GM23338 (cell line): ENCODE measurements around the gene PAX3.

Experiments used
- CREB1 ChIP-seq: fragments of 250-450 bp; sonication (Bioruptor Pico); IDR thresholded peaks from 2 replicates; pipeline ENCODE4 v1.5.0; 2020; ENCODE audit warnings: low read depth, mild to moderate bottlenecking, moderate library complexity
- CTCF ChIP-seq, 2 experiments: fragments of 200-600 bp in 1 of 2; sonication (generic) in 1 of 2; conservative IDR thresholded peaks; 2 replicates each; pipeline versions ENCODE4 v1.5.1 to v1.6.1; 2016 to 2017; ENCODE audit warnings: antibody characterized with exemption in 2 of 2, low read depth in 2 of 2, mild to moderate bottlenecking in 2 of 2, moderate library complexity in 1 of 2
- EZH2 ChIP-seq: fragments of 200-600 bp; sonication (generic); IDR thresholded peaks from one replicate; pipeline ENCODE4 v1.8.0; 2017; ENCODE audit warnings: antibody characterized with exemption, mild to moderate bottlenecking, low read depth; ENCODE audit not compliant: unreplicated experiment
- EZH2phosphoT487 ChIP-seq: fragments of 200-600 bp; sonication (generic); IDR thresholded peaks from one replicate; pipeline ENCODE4 v1.8.1; 2018; ENCODE audit warnings: antibody characterized with exemption; ENCODE audit not compliant: unreplicated experiment
- JUNB ChIP-seq: IDR thresholded peaks from one replicate; pipeline ENCODE4 v1.6.1; 2016; ENCODE audit warnings: antibody characterized with exemption; ENCODE audit not compliant: unreplicated experiment
- POLR2AphosphoS5 ChIP-seq: IDR thresholded peaks from 2 replicates; pipeline ENCODE4 v1.6.1; 2016; ENCODE audit warnings: antibody characterized with exemption, low read depth
- REST ChIP-seq: IDR thresholded peaks from one replicate; pipeline ENCODE4 v1.6.1; 2018; ENCODE audit warnings: antibody characterized with exemption; ENCODE audit not compliant: unreplicated experiment
- TF ChIP-seq, protein P1 (sequence below): IDR thresholded peaks from 2 replicates; pipeline ENCODE4 v1.6.1; 2016; ENCODE audit warnings: antibody characterized with exemption
- TF ChIP-seq, protein P2 (sequence below): fragments of 250-450 bp; sonication (Bioruptor Pico); IDR thresholded peaks from 2 replicates; pipeline ENCODE4 v1.5.0; 2020; ENCODE audit warnings: mild to moderate bottlenecking, moderate library complexity

DNA sequence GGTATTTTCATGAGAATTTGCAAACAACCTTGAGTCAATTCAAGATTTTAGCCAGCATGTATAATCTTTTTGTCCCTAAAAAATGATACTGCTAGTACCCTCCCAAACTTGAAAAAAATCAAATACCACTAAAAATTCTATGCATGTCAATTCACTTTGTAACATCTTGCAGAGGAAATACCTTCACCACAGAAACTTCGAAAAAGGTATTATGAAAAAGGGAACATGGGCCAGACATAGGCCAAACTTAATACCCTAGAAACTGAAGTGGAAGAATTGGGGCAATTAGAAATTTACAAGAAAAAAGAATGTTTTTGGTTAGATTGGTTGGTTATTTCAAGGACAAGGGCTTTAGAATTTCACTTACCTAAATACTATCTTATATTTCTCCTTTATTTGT lies 48.5 kb downstream of the PAX3 start:
- no peak for TF ChIP-seq CTCF (conservative IDR thresholded peaks at IDR 0.05; ENCODE audit: low read depth in 2 of 2)
- TF ChIP-seq CREB1 (CRISPR knock-in tag), result no peak
- no peak for TF ChIP-seq EZH2
- TF ChIP-seq POLR2AphosphoS5, result no peak
- TF ChIP-seq EZH2phosphoT487, result no peak
- no peak for TF ChIP-seq JUNB
- no peak for TF ChIP-seq REST
- TF ChIP-seq, protein P1, sequence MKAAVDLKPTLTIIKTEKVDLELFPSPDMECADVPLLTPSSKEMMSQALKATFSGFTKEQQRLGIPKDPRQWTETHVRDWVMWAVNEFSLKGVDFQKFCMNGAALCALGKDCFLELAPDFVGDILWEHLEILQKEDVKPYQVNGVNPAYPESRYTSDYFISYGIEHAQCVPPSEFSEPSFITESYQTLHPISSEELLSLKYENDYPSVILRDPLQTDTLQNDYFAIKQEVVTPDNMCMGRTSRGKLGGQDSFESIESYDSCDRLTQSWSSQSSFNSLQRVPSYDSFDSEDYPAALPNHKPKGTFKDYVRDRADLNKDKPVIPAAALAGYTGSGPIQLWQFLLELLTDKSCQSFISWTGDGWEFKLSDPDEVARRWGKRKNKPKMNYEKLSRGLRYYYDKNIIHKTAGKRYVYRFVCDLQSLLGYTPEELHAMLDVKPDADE, result no peak
- TF ChIP-seq, protein P2, sequence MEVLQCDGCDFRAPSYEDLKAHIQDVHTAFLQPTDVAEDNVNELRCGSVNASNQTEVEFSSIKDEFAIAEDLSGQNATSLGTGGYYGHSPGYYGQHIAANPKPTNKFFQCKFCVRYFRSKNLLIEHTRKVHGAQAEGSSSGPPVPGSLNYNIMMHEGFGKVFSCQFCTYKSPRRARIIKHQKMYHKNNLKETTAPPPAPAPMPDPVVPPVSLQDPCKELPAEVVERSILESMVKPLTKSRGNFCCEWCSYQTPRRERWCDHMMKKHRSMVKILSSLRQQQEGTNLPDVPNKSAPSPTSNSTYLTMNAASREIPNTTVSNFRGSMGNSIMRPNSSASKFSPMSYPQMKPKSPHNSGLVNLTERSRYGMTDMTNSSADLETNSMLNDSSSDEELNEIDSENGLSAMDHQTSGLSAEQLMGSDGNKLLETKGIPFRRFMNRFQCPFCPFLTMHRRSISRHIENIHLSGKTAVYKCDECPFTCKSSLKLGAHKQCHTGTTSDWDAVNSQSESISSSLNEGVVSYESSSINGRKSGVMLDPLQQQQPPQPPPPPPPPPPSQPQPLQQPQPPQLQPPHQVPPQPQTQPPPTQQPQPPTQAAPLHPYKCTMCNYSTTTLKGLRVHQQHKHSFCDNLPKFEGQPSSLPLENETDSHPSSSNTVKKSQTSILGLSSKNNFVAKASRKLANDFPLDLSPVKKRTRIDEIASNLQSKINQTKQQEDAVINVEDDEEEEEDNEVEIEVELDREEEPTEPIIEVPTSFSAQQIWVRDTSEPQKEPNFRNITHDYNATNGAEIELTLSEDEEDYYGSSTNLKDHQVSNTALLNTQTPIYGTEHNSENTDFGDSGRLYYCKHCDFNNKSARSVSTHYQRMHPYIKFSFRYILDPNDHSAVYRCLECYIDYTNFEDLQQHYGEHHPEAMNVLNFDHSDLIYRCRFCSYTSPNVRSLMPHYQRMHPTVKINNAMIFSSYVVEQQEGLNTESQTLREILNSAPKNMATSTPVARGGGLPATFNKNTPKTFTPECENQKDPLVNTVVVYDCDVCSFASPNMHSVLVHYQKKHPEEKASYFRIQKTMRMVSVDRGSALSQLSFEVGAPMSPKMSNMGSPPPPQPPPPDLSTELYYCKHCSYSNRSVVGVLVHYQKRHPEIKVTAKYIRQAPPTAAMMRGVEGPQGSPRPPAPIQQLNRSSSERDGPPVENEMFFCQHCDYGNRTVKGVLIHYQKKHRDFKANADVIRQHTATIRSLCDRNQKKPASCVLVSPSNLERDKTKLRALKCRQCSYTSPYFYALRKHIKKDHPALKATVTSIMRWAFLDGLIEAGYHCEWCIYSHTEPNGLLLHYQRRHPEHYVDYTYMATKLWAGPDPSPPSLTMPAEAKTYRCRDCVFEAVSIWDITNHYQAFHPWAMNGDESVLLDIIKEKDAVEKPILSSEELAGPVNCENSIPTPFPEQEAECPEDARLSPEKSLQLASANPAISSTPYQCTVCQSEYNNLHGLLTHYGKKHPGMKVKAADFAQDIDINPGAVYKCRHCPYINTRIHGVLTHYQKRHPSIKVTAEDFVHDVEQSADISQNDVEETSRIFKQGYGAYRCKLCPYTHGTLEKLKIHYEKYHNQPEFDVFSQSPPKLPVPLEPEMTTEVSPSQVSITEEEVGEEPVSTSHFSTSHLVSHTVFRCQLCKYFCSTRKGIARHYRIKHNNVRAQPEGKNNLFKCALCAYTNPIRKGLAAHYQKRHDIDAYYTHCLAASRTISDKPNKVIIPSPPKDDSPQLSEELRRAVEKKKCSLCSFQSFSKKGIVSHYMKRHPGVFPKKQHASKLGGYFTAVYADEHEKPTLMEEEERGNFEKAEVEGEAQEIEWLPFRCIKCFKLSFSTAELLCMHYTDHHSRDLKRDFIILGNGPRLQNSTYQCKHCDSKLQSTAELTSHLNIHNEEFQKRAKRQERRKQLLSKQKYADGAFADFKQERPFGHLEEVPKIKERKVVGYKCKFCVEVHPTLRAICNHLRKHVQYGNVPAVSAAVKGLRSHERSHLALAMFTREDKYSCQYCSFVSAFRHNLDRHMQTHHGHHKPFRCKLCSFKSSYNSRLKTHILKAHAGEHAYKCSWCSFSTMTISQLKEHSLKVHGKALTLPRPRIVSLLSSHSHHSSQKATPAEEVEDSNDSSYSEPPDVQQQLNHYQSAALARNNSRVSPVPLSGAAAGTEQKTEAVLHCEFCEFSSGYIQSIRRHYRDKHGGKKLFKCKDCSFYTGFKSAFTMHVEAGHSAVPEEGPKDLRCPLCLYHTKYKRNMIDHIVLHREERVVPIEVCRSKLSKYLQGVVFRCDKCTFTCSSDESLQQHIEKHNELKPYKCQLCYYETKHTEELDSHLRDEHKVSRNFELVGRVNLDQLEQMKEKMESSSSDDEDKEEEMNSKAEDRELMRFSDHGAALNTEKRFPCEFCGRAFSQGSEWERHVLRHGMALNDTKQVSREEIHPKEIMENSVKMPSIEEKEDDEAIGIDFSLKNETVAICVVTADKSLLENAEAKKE (CRISPR knock-in tag), result no peak
